Esophagus (tissue), 2 donors: Measurements from ENCODE around the gene CILP. TPM values are rescaled to one million over a fixed set of nuclear protein-coding genes. Genes with fewer than 3 reads are reported as not detected.

Experiments
- H3K27ac ChIP-seq, 2 donors: one replicate each; pipeline ENCODE4 v1.5.1; 2013; ENCODE audit warnings: low read depth in 2 of 2, mild to moderate bottlenecking in 2 of 2, inconsistent platforms in 1 of 2, low read length in 1 of 2, moderate library complexity in 1 of 2
- H3K27me3 ChIP-seq, 2 donors: one replicate each; pipeline ENCODE4 v1.6.1; 2013; ENCODE audit warnings: low read length in 2 of 2, control low read depth in 1 of 2, mild to moderate bottlenecking in 1 of 2; ENCODE audit not compliant: insufficient read depth in 2 of 2, control insufficient read depth in 1 of 2
- H3K36me3 ChIP-seq, 2 donors: one replicate each; pipeline ENCODE4 v1.6.1; 2013; ENCODE audit warnings: low read length in 1 of 2; ENCODE audit not compliant: control insufficient read depth in 2 of 2, insufficient read depth in 2 of 2
- H3K4me1 ChIP-seq, 2 donors: one replicate each; pipeline ENCODE4 v1.6.1; 2013; ENCODE audit warnings: low read length in 1 of 2; ENCODE audit not compliant: control insufficient read depth in 2 of 2, insufficient read depth in 2 of 2
- H3K4me3 ChIP-seq, 2 donors: one replicate each; pipeline ENCODE4 v1.5.1; 2013; ENCODE audit warnings: low read length in 2 of 2, mild to moderate bottlenecking in 2 of 2, low read depth in 1 of 2, moderate library complexity in 1 of 2
- H3K9me3 ChIP-seq, 2 donors: one replicate each; pipeline ENCODE4 v1.6.1; 2013; ENCODE audit warnings: mild to moderate bottlenecking in 2 of 2, low read depth in 1 of 2, low read length in 1 of 2, moderate library complexity in 1 of 2; ENCODE audit not compliant: control insufficient read depth in 2 of 2, insufficient read depth in 1 of 2
- WGBS, 2 donors: extraction: QIAGEN DNeasy Blood & Tissue Kit; methylation state at CpG; one replicate each; pipeline ENCODE4 v1.1.7; 2013; 5-methylcytosine and 5-hydroxymethylcytosine counted together
- polyA plus RNA-seq, 2 donors: library from polyadenylated mRNA; stranded (reverse); fragments of 200-250 nt; gene quantifications; one replicate each; pipeline ENCODE4 v1.2.3, GENCODE V29; 2013
- donor health status: healthy with polysubstance abuse.
- donor health status: Bipolar disorder and iron deficiency.

The CILP gene
- polyA plus RNA-seq, 2 donors, result 0.75 to 1.6 TPM

GRCh38 chr15:65171428-65171827 lies 39.8 kb downstream of the CILP start:
- peaks cover 2 to 3% of the 10 kb centered on the region in 2 donors for H3K36me3 ChIP-seq
- 87 to 90% methylated on average over 5 of the region's 5 CpGs for WGBS, 2 donors

GRCh38 chr15:65165875-65166274 lies 45.4 kb downstream of the CILP start:
- no peak overlapping the region for H3K27ac ChIP-seq
- H3K27me3 ChIP-seq, result no peaks in the 10 kb centered on the region
- H3K4me1 ChIP-seq, result no peaks in the 10 kb centered on the region
- no peaks in the 10 kb centered on the region for H3K9me3 ChIP-seq
- 88 to 94% methylated on average over 2 of the region's 2 CpGs for WGBS, 2 donors
- no peak overlapping the region for H3K4me3 ChIP-seq
- peaks cover 3 to 4% of the 10 kb centered on the region in 2 donors for H3K36me3 ChIP-seq

More at GRCh38 chr15:65171428-65171827, 39.8 kb downstream of the CILP start:
- no peaks in the 10 kb centered on the region for H3K9me3 ChIP-seq
- H3K4me1 ChIP-seq, result no peaks in the 10 kb centered on the region
- H3K27ac ChIP-seq, result peak overlapping the region in 1 of 2 donors; percentile 40
- no peak overlapping the region for H3K4me3 ChIP-seq
- no peaks in the 10 kb centered on the region for H3K27me3 ChIP-seq

GRCh38 chr15:65164139-65164538 lies 47.1 kb downstream of the CILP start:
- no peak overlapping the region for H3K4me3 ChIP-seq
- no peaks in the 10 kb centered on the region for H3K9me3 ChIP-seq
- H3K36me3 ChIP-seq, result peaks cover 3 to 4% of the 10 kb centered on the region in 2 donors
- H3K27me3 ChIP-seq, result no peaks in the 10 kb centered on the region
- 71 to 75% methylated on average over 1 of the region's 1 CpG for WGBS, 2 donors
- no peaks in the 10 kb centered on the region for H3K4me1 ChIP-seq
- H3K27ac ChIP-seq, result no peak overlapping the region

DNA sequence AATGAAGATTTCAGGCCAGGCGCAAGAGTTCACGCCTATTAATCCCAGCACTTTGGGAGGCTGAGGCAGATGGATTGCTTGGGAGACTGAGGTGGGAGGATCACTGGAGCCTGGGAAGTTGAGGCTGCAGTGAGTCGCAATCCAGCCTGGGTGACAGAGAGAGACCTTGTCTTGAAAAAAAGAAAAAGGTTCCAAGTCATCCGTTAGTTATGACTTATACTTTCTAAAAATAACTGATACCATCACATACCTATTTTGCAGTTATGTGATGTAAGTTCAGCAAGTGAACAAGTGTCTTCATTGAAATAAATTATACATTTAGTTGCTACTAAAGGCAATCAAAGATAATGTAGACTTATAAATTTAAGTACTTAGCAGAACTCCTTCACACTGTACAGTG lies 48.2 kb downstream of the CILP start:
- no peak overlapping the region for H3K4me3 ChIP-seq
- H3K4me1 ChIP-seq, result no peaks in the 10 kb centered on the region
- no peaks in the 10 kb centered on the region for H3K27me3 ChIP-seq
- peaks cover 3 to 4% of the 10 kb centered on the region in 2 donors for H3K36me3 ChIP-seq
- H3K27ac ChIP-seq, result no peak overlapping the region
- H3K9me3 ChIP-seq, result no peaks in the 10 kb centered on the region
- 84 to 86% methylated on average over 4 of the region's 4 CpGs for WGBS, 2 donors

DNA sequence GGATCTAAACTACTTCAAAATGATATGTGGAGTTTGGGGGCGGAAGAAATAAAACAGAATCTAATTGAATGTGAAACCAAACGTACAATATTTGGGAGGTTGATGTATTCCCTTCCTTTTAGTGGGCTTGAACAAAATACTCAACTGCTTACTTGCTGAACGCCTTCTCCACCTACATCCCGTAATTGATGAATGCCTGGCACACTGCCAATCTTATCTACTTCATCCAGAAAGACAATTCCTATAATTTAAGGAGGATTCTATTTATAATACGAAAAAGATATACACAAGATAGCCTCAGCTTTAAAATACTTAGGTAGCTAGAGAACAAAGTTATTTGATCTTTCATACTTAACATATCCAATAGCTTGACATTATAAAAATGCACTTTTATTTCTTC lies 54.6 kb downstream of the CILP start:
- 64 to 70% methylated on average over 5 of the region's 5 CpGs for WGBS, 2 donors
- H3K9me3 ChIP-seq, result no peaks in the 10 kb centered on the region
- H3K27me3 ChIP-seq, result no peaks in the 10 kb centered on the region
- H3K4me3 ChIP-seq, result no peak overlapping the region
- no peak overlapping the region for H3K27ac ChIP-seq
- H3K36me3 ChIP-seq, result peaks cover 4% of the 10 kb centered on the region in 2 donors
- no peaks in the 10 kb centered on the region for H3K4me1 ChIP-seq

- WGBS, 2 donors, result 79 to 88% methylated on average over 6 of the region's 6 CpGs
- Histone ChIP-seq H3K9me3 (no peaks in the 10 kb centered on the region), H3K27me3 (no peaks in the 10 kb centered on the region), H3K4me1 (no peaks in the 10 kb centered on the region), H3K4me3 (no peak overlapping the region), H3K27ac (no peak overlapping the region), H3K36me3 (peaks cover 4% of the 10 kb centered on the region in 2 donors)
Measured at GRCh38 chr15:65154720-65155119, 56.6 kb downstream of the CILP start.

GRCh38 chr15:65147902-65148301 lies 63.4 kb downstream of the CILP start:
- WGBS, 2 donors, result 68 to 70% methylated on average over 3 of the region's 3 CpGs
- Histone ChIP-seq H3K36me3 (no peaks in the 10 kb centered on the region), H3K4me3 (no peak overlapping the region), H3K27me3 (no peaks in the 10 kb centered on the region), H3K9me3 (no peaks in the 10 kb centered on the region), H3K27ac (no peak overlapping the region), H3K4me1 (peaks cover 0 to 2% of the 10 kb centered on the region in 2 donors)

GRCh38 chr15:65146438-65146837 lies 64.8 kb downstream of the CILP start:
- H3K4me3 ChIP-seq, result no peak overlapping the region
- no peaks in the 10 kb centered on the region for H3K9me3 ChIP-seq
- no peaks in the 10 kb centered on the region for H3K27me3 ChIP-seq
- no peak overlapping the region for H3K27ac ChIP-seq
- 77 to 87% methylated on average over 4 of the region's 4 CpGs for WGBS, 2 donors
- H3K4me1 ChIP-seq, result peaks cover 0 to 2% of the 10 kb centered on the region in 2 donors
- no peaks in the 10 kb centered on the region for H3K36me3 ChIP-seq

Other genes starting within 250 kb of the CILP start
- 10 to 100 TPM; 22.9 to 34.3 TPM for gene SPG21, start 221.6 kb downstream of the CILP start, polyA plus RNA-seq
- 1 to 10 TPM; 3.1 to 6.9 TPM for gene MTFMT, start 181.8 kb downstream of the CILP start, polyA plus RNA-seq
- under 1 TPM; 0.08 to 0.12 TPM for gene SLC51B, start 166.1 kb downstream of the CILP start, polyA plus RNA-seq
- gene RASL12, start 143.5 kb downstream of the CILP start, polyA plus RNA-seq, result 10 to 100 TPM in 1 of 2 donors, 1 to 10 TPM in 1; 2.6 to 10.9 TPM
- gene KBTBD13, start 134.7 kb downstream of the CILP start, polyA plus RNA-seq, result not detected
- gene UBAP1L, start 96.3 kb downstream of the CILP start, polyA plus RNA-seq, result 1 to 10 TPM in 1 of 2 donors, under 1 TPM in 1; 0.89 to 5.7 TPM
- 10 to 100 TPM; 11.9 to 17.8 TPM for gene PDCD7, start 77.7 kb downstream of the CILP start, polyA plus RNA-seq
- 10 to 100 TPM; 17.9 to 23.4 TPM for gene CLPX, start 26.1 kb downstream of the CILP start, polyA plus RNA-seq
- gene PARP16, start 75.4 kb upstream of the CILP start, polyA plus RNA-seq, result 1 to 10 TPM; 4.5 to 5.6 TPM
- not detected for gene RNU5A-1, start 84.6 kb upstream of the CILP start, polyA plus RNA-seq
- gene RNU5B-1, start 93.2 kb upstream of the CILP start, polyA plus RNA-seq, result not detected
- gene IGDCC3, start 166.5 kb upstream of the CILP start, polyA plus RNA-seq, result under 1 TPM in 1 of 2 donors, not detected in 1; under 0.01 TPM
- gene IGDCC4, start 211.5 kb upstream of the CILP start, polyA plus RNA-seq, result under 1 TPM; 0.26 to 0.38 TPM